Measurements from ENCODE around the gene TNK1.
"Not testable (repeated sequence)": the region's sequence is repeated elsewhere in the genome, so short reads cannot be mapped to it uniquely, and the experiment has no call there.

TNK1 gene

GRCh38 chr17:7355573-7355972, 25.3 kb upstream of the TNK1 start:
- DNase-seq = no peak

- peak; percentile 92 for DNase-seq
Observed at GRCh38 chr17:7356072-7356549, 24.8 kb upstream of the TNK1 start.

GRCh38 chr17:7356756-7357155, 24.1 kb upstream of the TNK1 start:
- DNase-seq = no peak

GRCh38 chr17:7357381-7357780, 23.5 kb upstream of the TNK1 start:
- no peak for DNase-seq

- DNase-seq = no peak
Observed at GRCh38 chr17:7361906-7362305, 19.0 kb upstream of the TNK1 start.

GRCh38 chr17:7363311-7363710, 17.6 kb upstream of the TNK1 start:
- no peak for DNase-seq

- DNase-seq = not testable (repeated sequence)
Observed at GRCh38 chr17:7365963-7366362, 14.9 kb upstream of the TNK1 start.

- DNase-seq = no peak
Observed at GRCh38 chr17:7367083-7367482, 13.8 kb upstream of the TNK1 start.

GRCh38 chr17:7367918-7368598, 12.8 kb upstream of the TNK1 start:
- no peak for DNase-seq

- DNase-seq = not testable (repeated sequence)
Observed at GRCh38 chr17:7368599-7368994, 12.3 kb upstream of the TNK1 start.

GRCh38 chr17:7369825-7370224, 11.1 kb upstream of the TNK1 start:
- no peak for DNase-seq

GRCh38 chr17:7370853-7371252, 10.0 kb upstream of the TNK1 start:
- DNase-seq = no peak

GRCh38 chr17:7374353-7374752, 6.5 kb upstream of the TNK1 start:
- DNase-seq = no peak

- no peak for DNase-seq
Observed at GRCh38 chr17:7379134-7379533, 1.8 kb upstream of the TNK1 start.

GRCh38 chr17:7380321-7380720, 568 bp upstream of the TNK1 start:
- no peak for DNase-seq

GRCh38 chr17:7382901-7383300, 2.0 kb downstream of the TNK1 start:
- no peak for DNase-seq

- no peak for DNase-seq
Observed at GRCh38 chr17:7383371-7383741, 2.5 kb downstream of the TNK1 start.

GRCh38 chr17:7383742-7384488, 3.0 kb downstream of the TNK1 start:
- peak; percentile 84 for DNase-seq

GRCh38 chr17:7384489-7385081, 3.7 kb downstream of the TNK1 start:
- no peak for DNase-seq

GRCh38 chr17:7388856-7389255, 8.0 kb downstream of the TNK1 start:
- DNase-seq = no peak

GRCh38 chr17:7389924-7390910, 9.3 kb downstream of the TNK1 start:
- DNase-seq = no peak

GRCh38 chr17:7391307-7391706, 10.4 kb downstream of the TNK1 start:
- DNase-seq = no peak

Data from activated CD4-positive, alpha-beta T cell treated with anti-CD3 and anti-CD28 coated beads, Interleukin-10, Interleukin-2, amounts not matched to agents 100 ng/mL and 50 ng/mL, durations not matched to agents 16 hours and 8 hours (primary cell).